GM23338 (cell line): ENCODE data around the gene MICAL2. TPM values are rescaled to one million over a fixed set of nuclear protein-coding genes. Genes with fewer than 3 reads are reported as not detected.

Experiments
- ATAC-seq: fragments of 200-7000 bp; cut with Tn5 transposase; 3 replicates; pipeline ENCODE4 v1.9.1; 2020
- DNase-seq: peaks from one replicate; pipeline ENCODE4 v3.0.0-alpha.2; 2015; ENCODE audit warnings: low spot score
- H2AFZ ChIP-seq: fragments of 200-600 bp; sonication (generic); 2 replicates; pipeline ENCODE4 v1.8.0; 2016; ENCODE audit warnings: antibody characterized with exemption, mild to moderate bottlenecking, moderate library complexity
- H3F3A ChIP-seq: fragments of 200-600 bp; sonication (generic); replicated peaks from 2 replicates; pipeline ENCODE4 v1.8.0; 2017; ENCODE audit warnings: antibody characterized with exemption, mixed run types, low read depth
- H3K27ac ChIP-seq: fragments of 200-600 bp; sonication (generic); 2 replicates; pipeline ENCODE4 v1.6.1; 2016; ENCODE audit warnings: low read depth
- H3K27me3 ChIP-seq: fragments of 200-600 bp; sonication (generic); 2 replicates; pipeline ENCODE4 v1.8.0; 2016; ENCODE audit warnings: mild to moderate bottlenecking, mixed run types, moderate library complexity; ENCODE audit not compliant: insufficient read depth
- H3K36me3 ChIP-seq: fragments of 200-600 bp; sonication (generic); 2 replicates; pipeline ENCODE4 v1.8.0; 2016; ENCODE audit warnings: mild to moderate bottlenecking; ENCODE audit not compliant: insufficient read depth
- H3K4me1 ChIP-seq: fragments of 200-600 bp; sonication (generic); 2 replicates; pipeline ENCODE4 v1.8.0; 2016; ENCODE audit warnings: mild to moderate bottlenecking, moderate library complexity; ENCODE audit not compliant: insufficient read depth
- H3K4me2 ChIP-seq: fragments of 200-600 bp; sonication (generic); 2 replicates; pipeline ENCODE4 v1.7.1; 2017; ENCODE audit warnings: mixed run types
- H3K4me3 ChIP-seq: fragments of 200-600 bp; sonication (generic); 2 replicates; pipeline ENCODE4 v1.6.1; 2016; ENCODE audit warnings: mixed run types
- H3K79me2 ChIP-seq: fragments of 200-600 bp; sonication (generic); replicated peaks from 2 replicates; pipeline ENCODE4 v1.8.0; 2017; ENCODE audit warnings: mild to moderate bottlenecking; ENCODE audit not compliant: insufficient read depth
- H3K9me2 ChIP-seq: fragments of 200-600 bp; sonication (generic); 2 replicates; pipeline ENCODE4 v1.8.0; 2017; ENCODE audit not compliant: insufficient read depth
- H4K20me1 ChIP-seq: fragments of 200-600 bp; sonication (generic); replicated peaks from 2 replicates; pipeline ENCODE4 v1.8.0; 2017; ENCODE audit warnings: mild to moderate bottlenecking; ENCODE audit not compliant: insufficient read depth
- H3K27ac Mint-ChIP-seq: 2 replicates; pipeline ENCODE4 v1.8.0; 2020; ENCODE audit warnings: inconsistent platforms, mild to moderate bottlenecking, moderate library complexity, mixed read lengths
- H3K27me3 Mint-ChIP-seq: 3 replicates; pipeline ENCODE4 v1.8.0; 2022; ENCODE audit warnings: low read depth, mild to moderate bottlenecking, moderate library complexity, mixed read lengths, inconsistent platforms; ENCODE audit not compliant: insufficient read depth, poor library complexity
- H3K36me3 Mint-ChIP-seq: 3 replicates; pipeline ENCODE4 v1.8.0; 2021; ENCODE audit warnings: low read depth, mild to moderate bottlenecking, inconsistent platforms, moderate library complexity, mixed read lengths
- H3K4me1 Mint-ChIP-seq: 3 replicates; pipeline ENCODE4 v1.8.0; 2020; ENCODE audit warnings: mild to moderate bottlenecking, inconsistent platforms, mixed read lengths
- H3K4me3 Mint-ChIP-seq: 3 replicates; pipeline ENCODE4 v1.8.0; 2021; ENCODE audit warnings: moderate library complexity, mild to moderate bottlenecking, inconsistent platforms, mixed read lengths
- H3K9me3 Mint-ChIP-seq: 3 replicates; pipeline ENCODE4 v1.8.0; 2020; ENCODE audit warnings: moderate library complexity, mild to moderate bottlenecking, inconsistent platforms, mixed read lengths
- CTCF ChIP-seq, 2 experiments: fragments of 200-600 bp in 1 of 2; sonication (generic) in 1 of 2; conservative IDR thresholded peaks; 2 replicates each; pipeline versions ENCODE4 v1.5.1 to v1.6.1; 2016 to 2017; ENCODE audit warnings: antibody characterized with exemption in 2 of 2, low read depth in 2 of 2, mild to moderate bottlenecking in 2 of 2, moderate library complexity in 1 of 2
- JUNB ChIP-seq: IDR thresholded peaks from one replicate; pipeline ENCODE4 v1.6.1; 2016; ENCODE audit warnings: antibody characterized with exemption; ENCODE audit not compliant: unreplicated experiment
- POLR2AphosphoS5 ChIP-seq: IDR thresholded peaks from 2 replicates; pipeline ENCODE4 v1.6.1; 2016; ENCODE audit warnings: antibody characterized with exemption, low read depth
- STAT1 ChIP-seq: IDR thresholded peaks from one replicate; pipeline ENCODE4 v1.6.1; 2016; ENCODE audit warnings: antibody characterized with exemption; ENCODE audit not compliant: unreplicated experiment
- ZNF462 ChIP-seq: fragments of 250-450 bp; sonication (Bioruptor Pico); IDR thresholded peaks from 2 replicates; pipeline ENCODE4 v1.5.0; 2020; ENCODE audit warnings: mild to moderate bottlenecking, moderate library complexity
- polyA plus RNA-seq: library from polyadenylated mRNA; unstranded; fragments of >200 nt; fragmentation: Nextera tagmentation; extraction: Ambion mirVana; gene quantifications from 2 replicates; pipeline ENCODE4 v1.2.1, GENCODE V29; 2016
- total RNA-seq: library from RNA; depleted of rRNA; stranded (reverse); fragments of >200 nt; shearing (Covaris generic); gene quantifications from 2 replicates; pipeline ENCODE4 v1.2.3, GENCODE V29; 2014

MICAL2 gene
- total and polyA plus RNA-seq, 2 experiments from 2014 or later: 0.66 to 1.4 TPM

- Histone ChIP-seq H3K4me3 (no peak overlapping the region), H3F3A (no peaks in the 10 kb centered on the region), H3K36me3 (no peaks in the 10 kb centered on the region), H3K9me2 (0 out of 2 replicates have a peak, but pooled peaks cover 3% of the 10 kb centered on the region), H3K4me2 (no peak overlapping the region), H3K27me3 (no peaks in the 10 kb centered on the region), H3K79me2 (no peaks in the 10 kb centered on the region), H4K20me1 (no peaks in the 10 kb centered on the region), H2AFZ (no peak overlapping the region), H3K4me1 (no peaks in the 10 kb centered on the region), H3K27ac (no peak overlapping the region)
- Mint-ChIP-seq H3K9me3 (no peaks in the 10 kb centered on the region), H3K4me1 (peaks cover 6% of the 10 kb centered on the region; the same call in 2 of the 3 replicates), H3K27me3 (peaks cover 2% of the 10 kb centered on the region), H3K4me3 (no peak overlapping the region), H3K36me3 (no peaks in the 10 kb centered on the region), H3K27ac (no peak overlapping the region)
- TF ChIP-seq ZNF462: no peak
- no peak for TF ChIP-seq CTCF (conservative IDR thresholded peaks at IDR 0.05; ENCODE audit: low read depth in 2 of 2)
- TF ChIP-seq JUNB: no peak
- no peak for TF ChIP-seq STAT1
- no peak for TF ChIP-seq POLR2AphosphoS5
- ATAC-seq (no peak), DNase-seq (no peak)
Observed at GRCh38 chr11:12279672-12280108, 169.3 kb downstream of the MICAL2 start.
